ENCODE measurements around the gene ACAD8.

The ACAD8 gene

GRCh38 chr11:134253188-134253993, at the start of gene ACAD8, which contains the start of gene THYN1:
Gene ACAD8, plus strand, starts transcription at chr11:134253568. Its CDS starts 33 bp downstream, at chr11:134253601.
Gene THYN1, minus strand, starts transcription at chr11:134253352. Its CDS starts 470 bp downstream, at chr11:134252882.
- Mint-ChIP-seq H3K4me1 (peaks cover 34% of the 10 kb centered on the region), H3K27ac (peak within 1 kb of the TSS; percentile 92), H3K36me3 (peaks cover 15% of the 10 kb centered on the region), H3K27me3 (no peaks in the 10 kb centered on the region), H3K9me3 (no peaks in the 10 kb centered on the region), H3K4me3 (peak within 1 kb of the TSS; percentile 95)
- ATAC-seq: peak; percentile 100

DNA sequence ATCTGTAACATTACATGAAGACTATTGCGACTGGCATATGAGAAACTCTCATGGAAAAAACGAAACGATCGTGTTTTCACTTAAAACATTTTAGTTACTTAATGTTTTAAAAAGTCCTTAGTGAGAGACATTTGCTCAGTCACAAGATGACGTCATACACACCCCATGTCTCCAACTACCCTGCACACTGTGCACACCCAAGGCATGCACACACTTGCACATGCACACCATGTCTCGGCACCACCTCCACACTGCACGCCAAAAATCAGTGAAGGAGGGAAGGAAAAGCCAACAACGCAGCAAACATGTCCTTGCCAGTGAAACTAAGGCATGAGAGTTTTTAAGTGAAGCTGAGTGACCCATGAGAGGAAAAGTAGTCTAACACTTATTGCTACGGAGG, 47.6 kb upstream of the ACAD8 start:
- Mint-ChIP-seq H3K27me3 (no peaks in the 10 kb centered on the region), H3K4me1 (no peaks in the 10 kb centered on the region), H3K27ac (no peak overlapping the region), H3K36me3 (peaks cover 76% of the 10 kb centered on the region), H3K4me3 (no peak overlapping the region), H3K9me3 (no peaks in the 10 kb centered on the region)
- ATAC-seq: no peak

GRCh38 chr11:134206185-134206584, 47.2 kb upstream of the ACAD8 start:
- H3K4me1 Mint-ChIP-seq: no peaks in the 10 kb centered on the region
- peaks cover 75% of the 10 kb centered on the region for H3K36me3 Mint-ChIP-seq

GRCh38 chr11:134207538-134208239, 45.7 kb upstream of the ACAD8 start:
- Mint-ChIP-seq H3K4me3 (no peak overlapping the region), H3K27me3 (no peaks in the 10 kb centered on the region), H3K36me3 (peaks cover 72% of the 10 kb centered on the region), H3K9me3 (no peaks in the 10 kb centered on the region), H3K4me1 (peaks cover 7% of the 10 kb centered on the region), H3K27ac (no peak overlapping the region)
- no peak for ATAC-seq

More at GRCh38 chr11:134206185-134206584, 47.2 kb upstream of the ACAD8 start:
- no peak for ATAC-seq
- H3K27me3 Mint-ChIP-seq: no peaks in the 10 kb centered on the region
- H3K4me3 Mint-ChIP-seq: no peak overlapping the region
- no peaks in the 10 kb centered on the region for H3K9me3 Mint-ChIP-seq
- no peak overlapping the region for H3K27ac Mint-ChIP-seq

DNA sequence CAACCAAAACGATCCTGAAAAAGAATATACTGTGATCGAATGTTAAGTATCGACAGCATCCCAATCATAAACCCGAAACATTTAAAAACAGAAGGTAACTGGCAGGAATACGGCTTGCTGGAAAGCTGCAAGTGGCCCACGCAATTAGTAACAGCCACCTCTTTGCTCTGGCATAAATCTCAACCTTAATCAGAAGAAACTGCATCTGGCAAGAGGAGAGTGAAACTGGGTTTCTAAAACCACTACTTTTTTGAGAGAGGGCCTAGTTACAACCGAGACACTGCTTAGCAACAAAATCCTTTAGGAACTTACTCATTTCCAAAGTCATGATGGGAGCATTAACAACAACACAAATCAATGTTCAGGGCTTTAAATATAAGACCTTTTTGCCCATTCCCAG, 37.5 kb upstream of the ACAD8 start:
- Mint-ChIP-seq H3K27ac (no peak overlapping the region), H3K4me1 (peaks cover 22% of the 10 kb centered on the region), H3K9me3 (no peaks in the 10 kb centered on the region), H3K27me3 (no peaks in the 10 kb centered on the region), H3K4me3 (no peak overlapping the region), H3K36me3 (peaks cover 54% of the 10 kb centered on the region)
- ATAC-seq: no peak

GRCh38 chr11:134216816-134217215, 36.6 kb upstream of the ACAD8 start:
- H3K4me3 Mint-ChIP-seq: no peak overlapping the region
- no peak overlapping the region for H3K27ac Mint-ChIP-seq
- peaks cover 45% of the 10 kb centered on the region for H3K36me3 Mint-ChIP-seq
- peaks cover 16% of the 10 kb centered on the region for H3K4me1 Mint-ChIP-seq
- H3K27me3 Mint-ChIP-seq: no peaks in the 10 kb centered on the region
- ATAC-seq: no peak
- no peaks in the 10 kb centered on the region for H3K9me3 Mint-ChIP-seq

DNA sequence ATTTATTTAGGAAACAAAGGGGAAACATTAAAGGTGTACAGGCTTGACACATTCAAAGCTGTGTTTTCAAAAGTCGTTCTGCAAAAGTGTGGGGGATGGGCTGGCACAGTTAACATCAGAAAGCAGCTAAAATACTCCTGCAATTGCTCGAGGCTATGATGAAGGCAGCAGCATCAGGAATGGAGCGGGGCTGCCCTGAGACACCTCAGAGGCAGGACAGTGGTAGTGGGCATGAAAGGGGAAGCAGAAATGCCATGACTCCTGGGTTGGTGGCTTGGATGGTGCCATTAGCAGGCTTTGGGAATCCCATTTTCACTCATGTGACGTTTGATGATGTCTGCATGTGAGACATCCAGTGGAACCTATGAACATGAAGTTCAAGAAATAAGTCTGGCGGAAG, 30.2 kb upstream of the ACAD8 start:
- Mint-ChIP-seq H3K36me3 (peaks cover 21% of the 10 kb centered on the region), H3K27me3 (peaks cover 13% of the 10 kb centered on the region), H3K4me3 (peak overlapping the region; percentile 85), H3K4me1 (peaks cover 55% of the 10 kb centered on the region), H3K9me3 (no peaks in the 10 kb centered on the region), H3K27ac (peak overlapping the region; percentile 93)
- ATAC-seq: no peak

DNA sequence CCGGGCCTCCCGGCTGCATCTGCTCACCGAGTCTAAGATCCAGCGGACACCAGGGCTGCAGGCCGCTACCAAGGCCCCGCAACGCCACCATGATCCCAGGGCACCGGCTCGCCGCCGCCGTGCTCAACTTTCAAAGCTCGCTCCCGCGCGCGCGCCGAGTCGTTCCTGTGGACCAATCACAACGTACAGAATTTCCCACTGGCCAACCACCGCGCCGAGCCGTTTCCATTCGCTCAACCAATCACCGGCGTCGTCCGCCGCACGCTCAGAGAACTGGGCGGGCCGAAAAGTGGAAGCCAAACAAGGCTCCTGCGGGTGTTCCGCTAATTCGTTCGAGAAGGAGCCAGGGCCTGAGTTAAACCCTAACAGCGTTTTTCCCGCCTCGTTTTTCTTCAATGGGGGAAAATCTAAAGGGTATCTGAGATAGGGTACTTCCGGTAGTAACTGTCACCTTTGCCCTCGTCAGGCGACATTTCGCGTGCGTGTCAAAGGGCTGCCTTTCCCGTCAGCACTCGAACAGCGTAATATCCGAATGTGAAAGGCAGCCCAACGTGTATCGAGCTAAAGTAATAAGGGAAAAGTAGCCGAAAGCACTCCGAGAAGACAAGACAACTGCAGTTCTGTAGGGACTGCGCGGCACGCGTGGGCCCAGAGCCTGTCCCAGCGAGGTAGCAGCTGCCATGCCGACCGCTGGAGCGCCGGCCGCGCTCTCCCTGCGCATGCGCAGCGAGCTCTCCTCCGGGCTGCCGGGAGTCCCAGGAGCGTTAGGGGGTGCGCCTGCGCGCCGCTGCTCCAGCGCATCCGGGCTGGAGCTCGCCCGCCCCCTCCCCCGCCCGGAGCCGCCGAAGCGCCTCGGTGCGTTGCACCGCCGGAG, 29.3 kb upstream of the ACAD8 start, which contains the start of the genes NCAPD3 and VPS26B:
TSS of gene NCAPD3 (minus strand) at position 132 of the 874 bp plus-strand sequence. CDS start at position 91, 41 bp downstream.
TSS of gene VPS26B (plus strand) at position 836 of the 874 bp plus-strand sequence. CDS start 452 bp downstream, outside the sequence.
- Mint-ChIP-seq H3K27ac (peak within 1 kb of the TSS; percentile 93), H3K4me1 (peaks cover 59% of the 10 kb centered on the region), H3K27me3 (peaks cover 14% of the 10 kb centered on the region), H3K36me3 (peaks cover 11% of the 10 kb centered on the region), H3K4me3 (peak within 1 kb of the TSS; percentile 88), H3K9me3 (no peaks in the 10 kb centered on the region)
- ATAC-seq: peak; percentile 92

GRCh38 chr11:134224710-134225664, 28.4 kb upstream of the ACAD8 start:
- Mint-ChIP-seq H3K9me3 (no peaks in the 10 kb centered on the region), H3K4me1 (peaks cover 68% of the 10 kb centered on the region), H3K27me3 (peaks cover 23% of the 10 kb centered on the region), H3K4me3 (peak overlapping the region; percentile 88), H3K36me3 (peaks cover 14% of the 10 kb centered on the region), H3K27ac (peak overlapping the region; percentile 93)
- ATAC-seq: peak; percentile 14

- no peak for ATAC-seq
- peaks cover 33% of the 10 kb centered on the region for H3K27me3 Mint-ChIP-seq
- peaks cover 8% of the 10 kb centered on the region for H3K36me3 Mint-ChIP-seq
- H3K9me3 Mint-ChIP-seq: no peaks in the 10 kb centered on the region
- H3K4me1 Mint-ChIP-seq: peaks cover 80% of the 10 kb centered on the region
- no peak overlapping the region for H3K27ac Mint-ChIP-seq
- H3K4me3 Mint-ChIP-seq: no peak overlapping the region
These were observed 26.5 kb upstream of the ACAD8 start for GRCh38 chr11:134226806-134227325.

- H3K4me1 Mint-ChIP-seq: peaks cover 75% of the 10 kb centered on the region
- H3K9me3 Mint-ChIP-seq: no peaks in the 10 kb centered on the region
- peaks cover 8% of the 10 kb centered on the region for H3K36me3 Mint-ChIP-seq
- H3K4me3 Mint-ChIP-seq: peak overlapping the region; percentile 2
- ATAC-seq: peak; percentile 75
- no peak overlapping the region for H3K27ac Mint-ChIP-seq
- peaks cover 33% of the 10 kb centered on the region for H3K27me3 Mint-ChIP-seq
These were observed 24.7 kb upstream of the ACAD8 start for GRCh38 chr11:134228625-134229024.

DNA sequence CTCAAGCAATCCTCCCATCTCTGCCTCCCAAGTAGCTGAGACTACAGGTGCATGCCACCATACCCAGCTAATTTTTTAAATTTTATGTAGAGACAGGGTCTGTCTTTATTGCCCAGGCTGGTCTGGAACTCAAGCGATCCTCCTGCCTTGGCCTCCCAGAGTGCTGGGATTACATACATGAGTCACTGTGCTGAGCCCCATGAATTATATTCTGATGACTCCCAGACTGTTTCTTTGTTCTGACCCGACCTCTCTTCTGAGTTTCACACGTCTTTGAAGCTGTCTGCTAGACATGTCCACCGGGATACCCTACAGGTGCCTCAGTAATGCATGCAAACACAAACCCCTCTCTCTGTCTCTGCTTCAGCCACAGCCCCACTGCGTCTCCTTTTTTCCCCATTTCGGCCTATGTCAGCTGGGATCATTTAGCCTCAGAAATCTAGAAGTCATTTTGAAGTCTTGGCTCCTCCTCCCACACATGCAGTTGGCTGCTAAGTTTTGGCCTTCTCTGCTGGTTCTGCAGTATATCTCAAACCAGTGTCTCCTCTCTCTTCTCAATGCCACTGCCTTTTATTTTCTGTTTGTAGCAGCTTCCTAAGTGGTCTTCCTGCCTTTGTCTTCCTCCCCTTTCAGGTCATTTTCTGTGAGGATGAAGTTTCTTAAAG, 24.1 kb upstream of the ACAD8 start:
- H3K9me3 Mint-ChIP-seq: no peaks in the 10 kb centered on the region
- peaks cover 75% of the 10 kb centered on the region for H3K4me1 Mint-ChIP-seq
- H3K4me3 Mint-ChIP-seq: no peak overlapping the region
- ATAC-seq: no peak
- peaks cover 8% of the 10 kb centered on the region for H3K36me3 Mint-ChIP-seq
- H3K27ac Mint-ChIP-seq: peak overlapping the region; percentile 30
- peaks cover 33% of the 10 kb centered on the region for H3K27me3 Mint-ChIP-seq

- H3K4me3 Mint-ChIP-seq: no peak overlapping the region
- H3K36me3 Mint-ChIP-seq: peaks cover 13% of the 10 kb centered on the region
- peaks cover 69% of the 10 kb centered on the region for H3K4me1 Mint-ChIP-seq
- no peak overlapping the region for H3K27ac Mint-ChIP-seq
- H3K9me3 Mint-ChIP-seq: no peaks in the 10 kb centered on the region
- H3K27me3 Mint-ChIP-seq: peaks cover 31% of the 10 kb centered on the region
- ATAC-seq: no peak
These were observed 23.0 kb upstream of the ACAD8 start for GRCh38 chr11:134230339-134230738.

Measured in stimulated activated memory B cell treated with anti-CD40 and anti-IgM and Interleukin-4, amounts not matched to agents 10 μg/mL and 1 μg/mL and 100 μg/mL, for 72 hours (primary cell).